K562 (cell line): ENCODE measurements around the gene ARL16. TPM values are rescaled to one million over a fixed set of nuclear protein-coding genes. Genes with fewer than 3 reads are reported as not detected.
A peak's percentile ranks its signal among the peaks of the same experiment; 100 is the strongest.

Source experiments
- CREB1 ChIP-seq, 2 experiments: sonication (generic) in 1 of 2; formaldehyde crosslinking in 1 of 2; IDR thresholded peaks; 2 replicates each; pipeline versions ENCODE4 v1.6.1 to v1.8.0; 2012 to 2022; ENCODE audit warnings: inconsistent platforms in 1 of 2, mild to moderate bottlenecking in 1 of 2, missing genetic modification reagents in 1 of 2, moderate library complexity in 1 of 2
- DPF2 ChIP-seq: fragments of 450-650 bp; IDR thresholded peaks from 2 replicates; pipeline ENCODE4 v1.6.1; 2016
- E2F6 ChIP-seq, 2 experiments: IDR thresholded peaks; 2 replicates each; pipeline ENCODE4 v1.6.1; 2011; ENCODE audit warnings: borderline replicate concordance in 1 of 2, control low read depth in 1 of 2, low read depth in 1 of 2, low read length in 1 of 2, mild to moderate bottlenecking in 1 of 2, mixed read lengths in 1 of 2, moderate library complexity in 1 of 2; ENCODE audit not compliant: insufficient read depth in 1 of 2, insufficient read length in 1 of 2, poor library complexity in 1 of 2, severe bottlenecking in 1 of 2; ENCODE audit errors: extremely low read depth in 1 of 2
- ELF1 ChIP-seq: fragments of 200-800 bp; sonication (Bioruptor generic); IDR thresholded peaks from 2 replicates; pipeline ENCODE4 v1.6.1; 2016; ENCODE audit warnings: missing genetic modification characterization, missing compliant biosample characterization
- FOXM1 ChIP-seq, 2 experiments: fragments of 450-650 bp in 1 of 2; sonication (generic) in 1 of 2; formaldehyde crosslinking in 1 of 2; IDR thresholded peaks; 2 replicates each; pipeline versions ENCODE4 v1.6.1 to v1.9.0; 2017 to 2022; ENCODE audit warnings: low read depth in 2 of 2, mild to moderate bottlenecking in 2 of 2, missing genetic modification reagents in 1 of 2, moderate library complexity in 1 of 2
- HSF4 ChIP-seq: fragments of 250-450 bp; sonication (Bioruptor Pico); IDR thresholded peaks from 2 replicates; pipeline ENCODE4 v2.1.2; 2022; ENCODE audit warnings: mild to moderate bottlenecking, moderate library complexity, borderline replicate concordance
- KAT2B ChIP-seq: IDR thresholded peaks from one replicate; pipeline ENCODE4 v1.6.1; 2012; ENCODE audit warnings: low read depth, mild to moderate bottlenecking, control low read depth, inconsistent platforms, low read length, moderate library complexity
- NCOA6 ChIP-seq: fragments of 450-650 bp; IDR thresholded peaks from 2 replicates; pipeline ENCODE4 v1.6.1; 2017; ENCODE audit warnings: mild to moderate bottlenecking
- NCOR1 ChIP-seq: fragments of 450-650 bp; IDR thresholded peaks from 2 replicates; pipeline ENCODE4 v1.6.1; 2016; ENCODE audit warnings: mild to moderate bottlenecking, moderate library complexity
- NFYB ChIP-seq: IDR thresholded peaks from 2 replicates; pipeline ENCODE4 v1.6.1; 2011; ENCODE audit warnings: mild to moderate bottlenecking, moderate library complexity; ENCODE audit not compliant: insufficient read length; ENCODE audit errors: extremely low read depth
- POLR2AphosphoS2 ChIP-seq: IDR thresholded peaks from 2 replicates; pipeline ENCODE4 v1.6.1; 2012; ENCODE audit warnings: low read length, improper control_type of control experiment
- POLR3G ChIP-seq: IDR thresholded peaks from 2 replicates; pipeline ENCODE4 v1.6.1; 2011; ENCODE audit not compliant: insufficient read length, insufficient replicate concordance; ENCODE audit errors: extremely low read depth
- SMARCB1 ChIP-seq: IDR thresholded peaks from 2 replicates; pipeline ENCODE4 v1.6.1; 2011; ENCODE audit warnings: improper control_type of control experiment, low read depth; ENCODE audit not compliant: insufficient read length
- SNAPC5 ChIP-seq: fragments of 250-450 bp; sonication (Bioruptor Pico); IDR thresholded peaks from 2 replicates; pipeline ENCODE4 v1.8.0; 2021; ENCODE audit warnings: moderate library complexity, mild to moderate bottlenecking, inconsistent platforms
- TOE1 ChIP-seq, 2 experiments: fragments of 450-650 bp in 1 of 2; sonication (generic) in 1 of 2; formaldehyde crosslinking in 1 of 2; IDR thresholded peaks; 2 replicates each; pipeline versions ENCODE4 v1.7.1 to v1.8.0; 2016 to 2022; ENCODE audit warnings: borderline replicate concordance in 2 of 2, mild to moderate bottlenecking in 2 of 2, antibody characterized with exemption in 1 of 2, inconsistent platforms in 1 of 2, low read depth in 1 of 2, missing genetic modification reagents in 1 of 2, moderate library complexity in 1 of 2
- USF1 ChIP-seq: sonication (generic); formaldehyde crosslinking; IDR thresholded peaks from 2 replicates; pipeline ENCODE4 v1.9.0; 2022; ENCODE audit warnings: mild to moderate bottlenecking, missing genetic modification reagents
- YY1 ChIP-seq, 3 experiments: IDR thresholded peaks; 2 replicates each; pipeline ENCODE4 v1.6.1; 2011; ENCODE audit warnings: low read length in 2 of 3, mild to moderate bottlenecking in 2 of 3, moderate library complexity in 2 of 3, borderline replicate concordance in 1 of 3, control low read depth in 1 of 3, low read depth in 1 of 3; ENCODE audit not compliant: insufficient read depth in 3 of 3, insufficient replicate concordance in 2 of 3, control insufficient read depth in 1 of 3, insufficient read length in 1 of 3; ENCODE audit errors: extremely low read depth in 1 of 3
- ZBTB43 ChIP-seq: sonication (generic); formaldehyde crosslinking; IDR thresholded peaks from 2 replicates; pipeline ENCODE4 v1.8.0; 2023; ENCODE audit warnings: mild to moderate bottlenecking, missing genetic modification reagents
- ZBTB7A ChIP-seq: IDR thresholded peaks from 2 replicates; pipeline ENCODE4 v1.6.1; 2011; ENCODE audit warnings: low read depth, mild to moderate bottlenecking, low read length, moderate library complexity, borderline replicate concordance; ENCODE audit not compliant: control insufficient read depth
- ZC3H4 ChIP-seq: sonication (generic); formaldehyde crosslinking; IDR thresholded peaks from 2 replicates; pipeline ENCODE4 v1.9.0; 2021; ENCODE audit warnings: missing genetic modification reagents, borderline replicate concordance
- ZNF696 ChIP-seq: fragments of 250-450 bp; sonication (Bioruptor Pico); conservative IDR thresholded peaks from 2 replicates; pipeline ENCODE4 v1.4.0; 2020; ENCODE audit warnings: mild to moderate bottlenecking, moderate library complexity
- polyA plus RNA-seq, 8 experiments: library from polyadenylated mRNA; depleted of rRNA in 4 of 8; stranded (reverse) in 5 of 8; unstranded in 3 of 8; fragments of >200 nt; fragmentation: Nextera tagmentation in 2 of 8; fragmentation: Illumina TruSeq in 1 of 8; extraction: Ambion mirVana in 2 of 8; extraction: Trizol in 1 of 8; gene quantifications; 2 replicates each; pipeline versions ENCODE4 v1.2.1 to v1.2.3, GENCODE V29; 2011 to 2014; ENCODE audit warnings: inconsistent platforms in 1 of 8, missing spikeins in 1 of 8
- total RNA-seq, 7 experiments: library from RNA; depleted of rRNA in 6 of 7; stranded (reverse); fragments of >200 nt in 6 of 7; fragmentation: Illumina TruSeq in 2 of 7; extraction: Trizol in 2 of 7; gene quantifications; 2 replicates each; pipeline versions ENCODE4 v1.2.1 to v1.2.3, GENCODE V29; 2011 to 2021; ENCODE audit warnings: low replicate concordance in 1 of 7

The ARL16 gene
- total and polyA plus RNA-seq, 9 of the 15 experiments (the other 6 are each of a cell fraction or from before 2014, with no cell fraction given) = 5.4 to 32.4 (median 22.6) TPM

GRCh38 chr17:81666342-81667191, 17.0 kb downstream of the ARL16 start, which contains the start of the genes CCDC137 and OXLD1 (continued):
- TF ChIP-seq NFYB (peak; percentile 88), POLR2AphosphoS2 (no peak), E2F6 (IDR thresholded peaks at IDR 0.05; ENCODE audit: borderline replicate concordance in 1 of 2, extremely low read depth in 1 of 2, insufficient read depth in 1 of 2, insufficient read length in 1 of 2, low read depth in 1 of 2, low read length in 1 of 2, poor library complexity in 1 of 2, severe bottlenecking in 1 of 2) (peak; percentile 82 to 85), NCOA6 (no peak), ELF1 (tag) (peak; percentile 99), FOXM1 (IDR thresholded peaks at IDR 0.05; ENCODE audit: low read depth) (no peak), FOXM1 (CRISPR knock-in tag; IDR thresholded peaks at IDR 0.05; ENCODE audit: low read depth) (peak; percentile 25), ZNF696 (CRISPR knock-in tag) (no peak), ZBTB7A (peak; percentile 87; the same call in 1 of the 2 replicates), SMARCB1 (no peak), TOE1 (IDR thresholded peaks at IDR 0.05; ENCODE audit: borderline replicate concordance) (no peak), TOE1 (CRISPR knock-in tag; IDR thresholded peaks at IDR 0.05; ENCODE audit: borderline replicate concordance, low read depth) (no peak), HSF4 (CRISPR knock-in tag) (no peak), YY1 (IDR thresholded peaks at IDR 0.05; ENCODE audit: borderline replicate concordance in 1 of 3, control insufficient read depth in 1 of 3, extremely low read depth in 1 of 3, insufficient read depth in 3 of 3, insufficient read length in 1 of 3, insufficient replicate concordance in 2 of 3, low read depth in 1 of 3, low read length in 2 of 3) (peak; percentile 64 to 92 (median 85)), POLR3G (no peak), CREB1 (IDR thresholded peaks at IDR 0.05) (peak; percentile 45; the same call in 1 of the 2 replicates), CREB1 (CRISPR knock-in tag; IDR thresholded peaks at IDR 0.05) (0 out of 2 replicates have a peak, but pooled peaks have one; percentile 51), USF1 (CRISPR knock-in tag) (peak; percentile 12; the same call in 1 of the 2 replicates), DPF2 (no peak), ZC3H4 (CRISPR knock-in tag) (no peak), SNAPC5 (CRISPR knock-in tag) (no peak), KAT2B (no peak), NCOR1 (no peak), ZBTB43 (no peak)
